HG03103 (cell line): ENCODE data around the gene KLK1.
"Not testable (repeated sequence)": the region's sequence is repeated elsewhere in the genome, so short reads cannot be mapped to it uniquely, and the experiment has no call there.

Experiments used
- ATAC-seq: cut with Tn5 transposase; IDR thresholded peaks from one replicate; pipeline ENCODE4 v1.9.1; 2021; ENCODE audit warnings: low read depth; ENCODE audit not compliant: unreplicated experiment

KLK1 gene

GRCh38 chr19:50794074-50794875 is 29.3 kb downstream of the KLK1 start:
- ATAC-seq = no peak

GRCh38 chr19:50793558-50794065 is 30.0 kb downstream of the KLK1 start:
- no peak for ATAC-seq

DNA sequence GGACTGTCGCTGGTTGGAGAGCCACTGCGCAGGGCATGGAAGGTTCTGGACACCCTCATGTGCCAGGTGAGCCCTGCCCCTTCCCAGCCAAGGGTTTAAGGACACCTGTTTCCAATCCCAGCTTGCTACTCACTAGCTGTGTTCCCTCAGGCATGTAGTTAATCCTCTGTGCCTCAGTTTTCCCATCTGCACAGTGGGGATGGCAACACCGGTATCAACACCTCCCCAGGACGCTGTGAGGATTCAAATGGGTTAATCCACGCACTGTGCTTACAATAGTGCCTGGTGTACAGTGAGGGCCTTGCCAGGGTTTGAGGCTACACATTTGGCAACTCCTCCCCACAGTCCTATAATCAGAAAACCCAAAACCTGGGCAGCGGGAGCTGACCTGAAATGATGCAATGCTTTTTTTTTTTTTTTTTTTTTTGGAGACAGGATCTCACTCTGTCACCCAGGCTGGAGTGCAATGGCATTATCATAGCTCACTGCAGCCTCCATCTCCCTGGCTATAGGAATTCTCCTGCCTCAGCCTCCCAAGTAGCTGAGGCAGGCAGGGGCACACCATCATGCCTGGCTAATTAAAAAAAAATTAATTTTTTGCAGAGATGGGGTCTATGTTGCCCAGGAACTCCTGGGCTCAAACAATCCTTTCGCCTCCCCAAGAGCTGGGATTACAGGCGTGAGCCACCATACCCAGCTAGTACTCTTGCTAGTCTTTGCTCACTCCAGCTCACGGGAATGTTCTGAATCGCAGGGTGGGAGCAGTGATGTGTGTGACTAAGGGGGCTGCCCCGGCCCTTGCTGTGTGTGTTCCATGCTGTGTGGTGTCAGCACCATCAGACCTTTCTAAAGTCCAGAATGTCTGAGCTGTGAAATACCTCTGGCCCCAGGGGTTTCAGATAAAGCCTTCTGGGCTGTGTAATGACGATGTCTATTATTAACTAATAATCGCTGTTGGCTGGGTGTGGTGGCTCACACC is 31.0 kb downstream of the KLK1 start:
- ATAC-seq = no peak

- ATAC-seq = no peak
These were observed 31.9 kb downstream of the KLK1 start for GRCh38 chr19:50791594-50792271.

- no peak for ATAC-seq
These were observed 32.6 kb downstream of the KLK1 start for GRCh38 chr19:50790922-50791467.

GRCh38 chr19:50790396-50790795 is 33.2 kb downstream of the KLK1 start, which contains the start of gene ACP4:
TSS of gene ACP4 (plus strand) at chr19:50790415. CDS start at chr19:50790415, 0 bp downstream.
- no peak for ATAC-seq

GRCh38 chr19:50785329-50785728 is 38.3 kb downstream of the KLK1 start:
- no peak for ATAC-seq

GRCh38 chr19:50784710-50785109 is 38.9 kb downstream of the KLK1 start:
- no peak for ATAC-seq

GRCh38 chr19:50783848-50784152 is 39.8 kb downstream of the KLK1 start:
- ATAC-seq = not testable (repeated sequence)

DNA sequence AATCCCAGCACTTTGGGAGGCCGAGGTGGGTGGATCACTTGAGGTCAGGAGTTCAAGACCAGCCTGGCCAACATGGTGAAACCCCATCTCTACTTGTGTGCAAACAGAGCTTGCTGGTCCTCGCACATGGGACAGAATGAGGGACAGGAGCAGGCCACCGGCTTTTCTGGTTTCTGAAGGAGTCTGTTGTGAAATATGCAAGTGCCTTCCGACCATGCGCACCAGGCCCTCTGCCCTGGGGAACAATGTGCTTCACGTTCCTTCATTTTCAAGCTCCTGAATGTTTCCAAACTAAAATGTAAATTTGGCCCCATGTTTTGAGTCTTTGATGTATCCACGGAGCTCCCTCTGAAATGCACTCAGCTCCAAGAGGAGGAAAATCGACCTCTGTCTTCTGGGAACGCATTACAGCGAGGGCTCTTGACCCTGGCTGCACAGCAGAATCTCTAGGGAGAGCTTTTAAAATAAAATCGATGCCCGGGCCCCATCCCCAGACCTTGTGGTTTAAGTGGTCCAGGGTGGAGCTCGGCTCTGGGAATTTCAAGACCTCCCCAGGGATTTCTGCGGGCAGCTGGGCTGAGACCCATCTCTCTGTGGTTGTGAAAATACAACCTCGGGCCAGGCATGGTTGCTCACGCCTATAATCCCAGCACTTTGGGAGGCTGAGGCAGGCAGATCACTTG is 42.7 kb downstream of the KLK1 start:
- ATAC-seq = no peak

GRCh38 chr19:50779504-50780457 is 43.8 kb downstream of the KLK1 start:
- no peak for ATAC-seq

GRCh38 chr19:50778906-50779430 is 44.6 kb downstream of the KLK1 start:
- no peak for ATAC-seq

GRCh38 chr19:50777830-50778303 is 45.7 kb downstream of the KLK1 start:
- no peak for ATAC-seq

DNA sequence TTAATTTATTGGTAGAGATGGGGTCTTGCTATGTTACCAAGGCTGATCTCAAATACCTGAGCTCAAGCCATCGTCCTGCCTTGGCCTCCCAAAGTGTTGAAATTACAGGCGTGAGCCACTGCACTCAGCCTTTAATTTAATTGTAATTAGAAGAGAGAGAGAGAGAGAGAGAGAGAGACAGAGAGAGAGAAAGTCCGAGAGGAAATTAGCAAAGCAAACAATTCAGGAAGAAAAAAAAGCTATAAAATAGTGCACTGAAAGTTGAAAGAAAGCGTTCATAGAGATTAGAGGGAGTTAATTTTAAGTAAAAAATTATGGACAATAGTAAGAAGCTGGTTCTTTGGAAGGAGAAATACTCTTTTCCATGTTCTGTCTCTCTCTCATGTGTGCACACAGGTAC is 46.3 kb downstream of the KLK1 start:
- no peak for ATAC-seq

DNA sequence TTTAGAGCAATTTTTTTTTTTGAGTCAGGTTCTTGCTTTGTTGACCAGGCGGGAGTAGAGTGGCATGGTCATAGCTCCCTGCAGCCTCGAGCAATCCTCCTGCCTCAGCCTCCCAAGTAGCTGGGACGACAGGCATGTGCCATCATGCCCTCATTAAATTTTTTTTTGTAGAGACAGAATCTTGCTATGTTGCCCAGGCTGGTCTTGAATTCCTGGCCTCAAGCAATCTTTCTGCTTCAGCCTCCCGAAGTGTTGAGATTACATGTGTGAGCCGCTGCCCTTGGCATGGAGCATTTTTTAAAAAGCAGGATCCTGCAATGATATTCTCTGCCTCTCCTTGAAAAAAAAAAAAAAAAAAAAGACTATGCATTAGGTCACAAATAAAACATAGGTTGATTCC is 47.5 kb downstream of the KLK1 start:
- ATAC-seq = no peak

DNA sequence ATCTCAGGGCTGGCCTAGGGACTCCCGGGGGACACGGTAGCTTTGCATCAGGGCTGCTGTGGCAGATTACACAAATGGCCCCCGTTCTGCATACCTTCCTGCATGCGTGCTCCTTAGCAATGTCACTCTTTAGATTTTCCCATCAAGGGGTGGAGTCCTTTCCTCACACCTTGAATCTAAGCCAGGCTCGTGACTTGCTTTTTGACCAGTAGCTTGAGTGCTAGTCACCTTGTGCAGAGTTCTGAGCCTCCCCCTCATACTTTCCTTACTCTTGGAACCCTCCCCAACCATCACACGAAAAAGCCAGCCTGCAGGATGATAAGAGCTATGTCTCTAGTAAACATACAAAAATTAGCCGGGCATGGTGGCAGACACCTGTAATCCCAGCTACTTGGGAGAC is 50.1 kb downstream of the KLK1 start:
- not testable (repeated sequence) for ATAC-seq

GRCh38 chr19:50772912-50773311 is 50.7 kb downstream of the KLK1 start:
- ATAC-seq = not testable (repeated sequence)

DNA sequence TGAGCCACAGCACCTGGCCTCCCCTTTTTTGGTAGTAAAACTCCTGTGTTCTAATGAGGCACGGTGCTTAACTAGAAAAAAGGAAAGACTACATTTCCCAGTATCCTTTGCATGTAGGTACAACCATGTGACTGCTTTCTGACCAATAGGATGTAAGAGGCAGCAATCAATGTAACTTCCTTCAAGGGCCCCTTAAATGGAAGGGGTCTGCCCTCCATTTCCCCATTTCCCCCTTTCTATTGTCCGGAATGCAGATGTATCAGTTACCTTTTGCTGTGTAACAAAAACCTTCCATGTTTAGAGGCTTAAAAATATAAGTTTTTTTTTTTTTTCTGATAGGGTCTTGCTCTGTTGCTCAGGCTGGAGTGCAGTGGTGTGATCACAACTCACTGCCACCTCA is 51.1 kb downstream of the KLK1 start:
- no peak for ATAC-seq
